ENCODE results near the gene CMSS1. TPM values are rescaled to one million over a fixed set of nuclear protein-coding genes. Genes with fewer than 3 reads are reported as not detected.

Gene CMSS1
- total and polyA plus RNA-seq, 4 experiments from 2014 or later, result 18.3 to 29.4 (median 21.9) TPM

- Histone ChIP-seq H3K27ac (ENCODE audit: low read depth, low read length) (no peak overlapping the region), H3K36me3 (ENCODE audit: insufficient read depth, low read length) (no peaks in the 10 kb centered on the region), H3K9me3 (ENCODE audit: control insufficient read depth in 1 of 2, low read length in 2 of 2) (no peaks in the 10 kb centered on the region), H3K4me1 (ENCODE audit: insufficient read depth, low read length) (peaks cover 40% of the 10 kb centered on the region), H3K27me3 (ENCODE audit: insufficient read depth, low read length) (no peaks in the 10 kb centered on the region), H3K4me3 (ENCODE audit: low read length in 2 of 2) (no peak overlapping the region)
- no peaks in the 10 kb centered on the region for H3K27me3 Mint-ChIP-seq
- DNase-seq, result no peak
- peaks cover 36 to 56% (median 48%) of the 10 kb centered on the region in 4 donors for H3K4me1 Mint-ChIP-seq
- CTCF ChIA-PET (ENCODE audit: partially characterized antibody), result interaction anchor here (1.5 to 9.5 kb wide), 2 partner anchors 17 to 184 kb away, joined by 4 to 106 read pairs; no protein-coding TSS in a partner anchor
- peak overlapping the region in 7 of 8 donors; percentile 2 to 57 (median 15) for H3K4me3 Mint-ChIP-seq
- no peaks in the 10 kb centered on the region for H3K9me3 Mint-ChIP-seq
- intact Hi-C loops (cut with micrococcal nuclease), result no loop called here
- H3K36me3 Mint-ChIP-seq, result no peaks in the 10 kb centered on the region
- POLR2A ChIA-PET (ENCODE audit: partially characterized antibody), result no interaction called here
- H3K27ac Mint-ChIP-seq, result peak overlapping the region in 1 of 7 donors; percentile 10
These were observed 254.8 kb downstream of the CMSS1 start for GRCh38 chr3:100072326-100073048.

- H3K36me3 Mint-ChIP-seq, result no peaks in the 10 kb centered on the region
- H3K4me3 Mint-ChIP-seq, result peak overlapping the region; percentile 68 to 83 (median 77)
- peaks cover 36 to 56% (median 48%) of the 10 kb centered on the region in 4 donors for H3K4me1 Mint-ChIP-seq
- no peaks in the 10 kb centered on the region for H3K27me3 ChIP-seq (ENCODE audit: insufficient read depth, low read length)
- ChIA-PET POLR2A (ENCODE audit: partially characterized antibody) (interaction anchor here (0.9 kb wide), 1 partner anchor 188 kb away, joined by 3 read pairs; the partner anchor contains the start of gene TBC1D23), CTCF (ENCODE audit: partially characterized antibody) (interaction anchor here (1.5 to 9.5 kb wide), 2 partner anchors 17 to 183 kb away, joined by 4 to 106 read pairs; no protein-coding TSS in a partner anchor)
- intact Hi-C loops (cut with micrococcal nuclease), result no loop called here
- H3K9me3 Mint-ChIP-seq, result no peaks in the 10 kb centered on the region
- no peak for DNase-seq
- H3K27ac ChIP-seq (ENCODE audit: low read depth, low read length), result no peak overlapping the region
- H3K27ac Mint-ChIP-seq, result peak overlapping the region in 2 of 7 donors; percentile 10 to 53
- no peaks in the 10 kb centered on the region for H3K9me3 ChIP-seq (ENCODE audit: control insufficient read depth in 1 of 2, low read length in 2 of 2)
- peak overlapping the region; percentile 11 to 24 for H3K4me3 ChIP-seq (ENCODE audit: low read length in 2 of 2)
- peaks cover 40% of the 10 kb centered on the region for H3K4me1 ChIP-seq (ENCODE audit: insufficient read depth, low read length)
- no peaks in the 10 kb centered on the region for H3K36me3 ChIP-seq (ENCODE audit: insufficient read depth, low read length)
- H3K27me3 Mint-ChIP-seq, result no peaks in the 10 kb centered on the region
These were observed 255.5 kb downstream of the CMSS1 start for GRCh38 chr3:100073049-100073713.

- Histone ChIP-seq H3K4me1 (ENCODE audit: insufficient read depth, low read length) (peaks cover 40% of the 10 kb centered on the region), H3K36me3 (ENCODE audit: insufficient read depth, low read length) (no peaks in the 10 kb centered on the region), H3K9me3 (ENCODE audit: control insufficient read depth in 1 of 2, low read length in 2 of 2) (no peaks in the 10 kb centered on the region), H3K4me3 (ENCODE audit: low read length in 2 of 2) (peak overlapping the region; percentile 11 to 24), H3K27ac (ENCODE audit: low read depth, low read length) (no peak overlapping the region), H3K27me3 (ENCODE audit: insufficient read depth, low read length) (no peaks in the 10 kb centered on the region)
- Mint-ChIP-seq H3K36me3 (no peaks in the 10 kb centered on the region), H3K9me3 (no peaks in the 10 kb centered on the region), H3K4me3 (peak overlapping the region; percentile 68 to 83 (median 77)), H3K4me1 (peaks cover 35 to 54% (median 47%) of the 10 kb centered on the region in 4 donors), H3K27ac (peak overlapping the region in 5 of 7 donors; percentile 3 to 85 (median 31)), H3K27me3 (no peaks in the 10 kb centered on the region)
- intact Hi-C loops (cut with micrococcal nuclease), result no loop called here
- DNase-seq, result peak in 3 of 5 donors; percentile 7 to 16 (median 11)
- CTCF ChIA-PET (ENCODE audit: partially characterized antibody), result interaction anchor here (1.3 to 9.5 kb wide), 3 partner anchors 10 to 182 kb away, joined by 3 to 106 read pairs (median 4); no protein-coding TSS in a partner anchor
- POLR2A ChIA-PET (ENCODE audit: partially characterized antibody), result interaction anchor here (0.9 kb wide), 1 partner anchor 187 kb away, joined by 3 read pairs; the partner anchor contains the start of gene TBC1D23
These were observed 256.1 kb downstream of the CMSS1 start for GRCh38 chr3:100073714-100074307.

- Histone ChIP-seq H3K4me3 (ENCODE audit: low read length in 2 of 2) (no peak overlapping the region), H3K27me3 (ENCODE audit: insufficient read depth, low read length) (no peaks in the 10 kb centered on the region), H3K27ac (ENCODE audit: low read depth, low read length) (no peak overlapping the region), H3K9me3 (ENCODE audit: control insufficient read depth in 1 of 2, low read length in 2 of 2) (no peaks in the 10 kb centered on the region), H3K36me3 (ENCODE audit: insufficient read depth, low read length) (no peaks in the 10 kb centered on the region), H3K4me1 (ENCODE audit: insufficient read depth, low read length) (peaks cover 37% of the 10 kb centered on the region)
- Mint-ChIP-seq H3K4me3 (peak overlapping the region in 3 of 8 donors; percentile 22 to 49 (median 46)), H3K36me3 (no peaks in the 10 kb centered on the region), H3K27me3 (no peaks in the 10 kb centered on the region), H3K4me1 (peaks cover 32 to 50% (median 43%) of the 10 kb centered on the region in 4 donors), H3K9me3 (no peaks in the 10 kb centered on the region), H3K27ac (peak overlapping the region in 1 of 7 donors; percentile 40)
- ChIA-PET POLR2A (ENCODE audit: partially characterized antibody) (interaction anchor here (0.6 kb wide), 1 partner anchor 62 kb away, joined by 3 read pairs; no protein-coding TSS in a partner anchor), CTCF (ENCODE audit: partially characterized antibody) (interaction anchor here (1.0 to 9.5 kb wide), 4 partner anchors 13 to 514 kb away, joined by 3 to 106 read pairs (median 4); no protein-coding TSS in a partner anchor)
- no peak for DNase-seq
- intact Hi-C loops (cut with micrococcal nuclease), result no loop called here
These were observed 257.5 kb downstream of the CMSS1 start for GRCh38 chr3:100075196-100075595.

GRCh38 chr3:100075851-100076730 is 258.4 kb downstream of the CMSS1 start:
- H3K4me1 Mint-ChIP-seq, result peaks cover 32 to 50% (median 43%) of the 10 kb centered on the region in 4 donors
- Histone ChIP-seq H3K9me3 (ENCODE audit: control insufficient read depth in 1 of 2, low read length in 2 of 2) (no peaks in the 10 kb centered on the region), H3K36me3 (ENCODE audit: insufficient read depth, low read length) (no peaks in the 10 kb centered on the region), H3K27ac (ENCODE audit: low read depth, low read length) (no peak overlapping the region), H3K27me3 (ENCODE audit: insufficient read depth, low read length) (no peaks in the 10 kb centered on the region), H3K4me3 (ENCODE audit: low read length in 2 of 2) (no peak overlapping the region), H3K4me1 (ENCODE audit: insufficient read depth, low read length) (peaks cover 37% of the 10 kb centered on the region)
- POLR2A ChIA-PET (ENCODE audit: partially characterized antibody), result no interaction called here
- no peaks in the 10 kb centered on the region for H3K27me3 Mint-ChIP-seq
- CTCF ChIA-PET (ENCODE audit: partially characterized antibody), result interaction anchor here (1.0 to 9.5 kb wide), 5 partner anchors 7 to 241 kb away, joined by 3 to 106 read pairs (median 4); no protein-coding TSS in a partner anchor
- H3K27ac Mint-ChIP-seq, result no peak overlapping the region
- DNase-seq, result no peak
- H3K36me3 Mint-ChIP-seq, result no peaks in the 10 kb centered on the region
- intact Hi-C loops (cut with micrococcal nuclease), result no loop called here
- H3K9me3 Mint-ChIP-seq, result no peaks in the 10 kb centered on the region
- H3K4me3 Mint-ChIP-seq, result peak overlapping the region in 2 of 8 donors; percentile 6 to 36

- ChIA-PET CTCF (ENCODE audit: partially characterized antibody) (interaction anchor here (1.1 to 9.5 kb wide), 3 partner anchors 8 to 179 kb away, joined by 3 to 106 read pairs (median 11); no protein-coding TSS in a partner anchor), POLR2A (ENCODE audit: partially characterized antibody) (no interaction called here)
- intact Hi-C loops (cut with micrococcal nuclease), result no loop called here
- H3K4me3 Mint-ChIP-seq, result no peak overlapping the region
- Histone ChIP-seq H3K27me3 (ENCODE audit: insufficient read depth, low read length) (no peaks in the 10 kb centered on the region), H3K27ac (ENCODE audit: low read depth, low read length) (no peak overlapping the region), H3K36me3 (ENCODE audit: insufficient read depth, low read length) (no peaks in the 10 kb centered on the region), H3K4me1 (ENCODE audit: insufficient read depth, low read length) (peaks cover 37% of the 10 kb centered on the region), H3K4me3 (ENCODE audit: low read length in 2 of 2) (no peak overlapping the region), H3K9me3 (ENCODE audit: control insufficient read depth in 1 of 2, low read length in 2 of 2) (no peaks in the 10 kb centered on the region)
- H3K27me3 Mint-ChIP-seq, result no peaks in the 10 kb centered on the region
- no peak for DNase-seq
- no peaks in the 10 kb centered on the region for H3K9me3 Mint-ChIP-seq
- peaks cover 29 to 44% (median 38%) of the 10 kb centered on the region in 4 donors for H3K4me1 Mint-ChIP-seq
- H3K27ac Mint-ChIP-seq, result no peak overlapping the region
- H3K36me3 Mint-ChIP-seq, result no peaks in the 10 kb centered on the region
These were observed 259.3 kb downstream of the CMSS1 start for GRCh38 chr3:100076731-100077529.

All from CD4-positive, alpha-beta memory T cell (primary cell).